Smooth muscle cell (in vitro differentiated cells): ENCODE results near the gene YBEY. TPM values are rescaled to one million over a fixed set of nuclear protein-coding genes. Genes with fewer than 3 reads are reported as not detected.
A peak's percentile ranks its signal among the peaks of the same experiment; 100 is the strongest.

Source experiments
- DNase-seq: peaks from one replicate; lab custom pipeline; 2025; ENCODE audit not compliant: unreplicated experiment; lab: John Stamatoyannopoulos, UW
- H2AFZ ChIP-seq: fragments of 200-600 bp; sonication (generic); 2 replicates; pipeline ENCODE4 v1.6.0; 2016; ENCODE audit warnings: antibody characterized with exemption, low read depth, mild to moderate bottlenecking
- H3F3A ChIP-seq: fragments of 200-600 bp; sonication (generic); 2 replicates; pipeline ENCODE4 v1.6.0; 2017; ENCODE audit warnings: antibody characterized with exemption, low read depth
- H3K27ac ChIP-seq: fragments of 200-600 bp; sonication (generic); 2 replicates; pipeline ENCODE4 v1.5.1; 2016; ENCODE audit warnings: low read depth, mild to moderate bottlenecking
- H3K27me3 ChIP-seq: fragments of 200-600 bp; sonication (generic); 2 replicates; pipeline ENCODE4 v1.6.1; 2016; ENCODE audit warnings: low read depth, mild to moderate bottlenecking
- H3K36me3 ChIP-seq: fragments of 200-600 bp; sonication (generic); 2 replicates; pipeline ENCODE4 v1.5.1; 2016; ENCODE audit warnings: low read depth
- H3K4me1 ChIP-seq: fragments of 200-600 bp; sonication (generic); 2 replicates; pipeline ENCODE4 v1.5.1; 2016; ENCODE audit warnings: low read depth
- H3K4me2 ChIP-seq: fragments of 200-600 bp; sonication (generic); 2 replicates; pipeline ENCODE4 v1.6.0; 2016; ENCODE audit warnings: mild to moderate bottlenecking
- H3K4me3 ChIP-seq: fragments of 200-600 bp; sonication (generic); 2 replicates; pipeline ENCODE4 v1.5.1; 2016; ENCODE audit warnings: mild to moderate bottlenecking
- H3K79me2 ChIP-seq: fragments of 200-600 bp; sonication (generic); 2 replicates; pipeline ENCODE4 v1.6.0; 2016; ENCODE audit warnings: low read depth, mild to moderate bottlenecking
- H3K9ac ChIP-seq: fragments of 200-600 bp; sonication (generic); 2 replicates; pipeline ENCODE4 v1.6.0; 2016; ENCODE audit warnings: low read depth
- H3K9me3 ChIP-seq: fragments of 200-600 bp; sonication (generic); replicated peaks from 2 replicates; pipeline ENCODE4 v1.5.1; 2016; ENCODE audit warnings: low read depth
- H4K20me1 ChIP-seq: fragments of 200-600 bp; sonication (generic); 2 replicates; pipeline ENCODE4 v1.6.0; 2016; ENCODE audit warnings: low read depth
- CTCF ChIP-seq: fragments of 200-600 bp; sonication (generic); IDR thresholded peaks from 2 replicates; pipeline ENCODE4 v1.5.1; 2017; ENCODE audit warnings: borderline replicate concordance, mild to moderate bottlenecking, antibody characterized with exemption; ENCODE audit not compliant: insufficient read depth, poor library complexity, severe bottlenecking
- WGBS: methylation state at CpG from one replicate; pipeline ENCODE4 v1.1.7; 2016; ENCODE audit warnings: low lambda C conversion rate; 5-methylcytosine and 5-hydroxymethylcytosine counted together
- polyA plus RNA-seq: library from polyadenylated mRNA; unstranded; fragments of >200 nt; fragmentation: Nextera tagmentation; extraction: Ambion mirVana; gene quantifications from 2 replicates; pipeline ENCODE4 v1.2.1, GENCODE V29; 2016
- total RNA-seq: library from RNA; depleted of rRNA; stranded (reverse); fragments of >200 nt; gene quantifications from 2 replicates; pipeline ENCODE4 v1.2.3, GENCODE V29; 2014

The YBEY gene
- total and polyA plus RNA-seq, 2 experiments from 2014 or later: 24.1 to 31.1 TPM

GRCh38 chr21:46323227-46323709 lies 37.1 kb downstream of the YBEY start:
- no peaks in the 10 kb centered on the region for H3K9me3 ChIP-seq
- WGBS: under 1% methylated on average over 34 of the region's 34 CpGs
- peaks cover 22% of the 10 kb centered on the region for H3K4me1 ChIP-seq
- H3K9ac ChIP-seq: peak overlapping the region; percentile 28
- TF ChIP-seq CTCF: no peak
- H3F3A ChIP-seq: peaks cover 15% of the 10 kb centered on the region
- peaks cover 53% of the 10 kb centered on the region for H3K79me2 ChIP-seq
- H3K4me3 ChIP-seq: peak overlapping the region; percentile 99
- no peaks in the 10 kb centered on the region for H4K20me1 ChIP-seq
- no peak for DNase-seq
- peak overlapping the region; percentile 64 for H2AFZ ChIP-seq
- peak overlapping the region; percentile 99 for H3K4me2 ChIP-seq
- no peaks in the 10 kb centered on the region for H3K27me3 ChIP-seq
- H3K27ac ChIP-seq: peak overlapping the region; percentile 32
- no peaks in the 10 kb centered on the region for H3K36me3 ChIP-seq

GRCh38 chr21:46323710-46324389 lies 37.7 kb downstream of the YBEY start, which contains the start of the genes C21orf58 and PCNT:
Gene C21orf58, minus strand, starts transcription at chr21:46323870. Its CDS starts 1,132 bp downstream, at chr21:46322738.
Gene PCNT, plus strand, starts transcription at chr21:46324156. Its CDS starts 73 bp downstream, at chr21:46324229.
- H3K36me3 ChIP-seq: no peaks in the 10 kb centered on the region
- H3K4me2 ChIP-seq: peak within 1 kb of the TSS; percentile 99
- peaks cover 59% of the 10 kb centered on the region for H3K79me2 ChIP-seq
- TF ChIP-seq CTCF: no peak
- peak within 1 kb of the TSS; percentile 99 for H3K27ac ChIP-seq
- H3K9ac ChIP-seq: peak within 1 kb of the TSS; percentile 99
- peak; percentile 91 for DNase-seq
- H2AFZ ChIP-seq: peak within 1 kb of the TSS; percentile 98
- no peaks in the 10 kb centered on the region for H3K27me3 ChIP-seq
- H3F3A ChIP-seq: peaks cover 15% of the 10 kb centered on the region
- no peaks in the 10 kb centered on the region for H3K9me3 ChIP-seq
- under 1% methylated on average over 43 of the region's 76 CpGs for WGBS
- no peaks in the 10 kb centered on the region for H4K20me1 ChIP-seq
- H3K4me1 ChIP-seq: peaks cover 22% of the 10 kb centered on the region
- H3K4me3 ChIP-seq: peak within 1 kb of the TSS; percentile 99

- H3K27ac ChIP-seq: peak overlapping the region; percentile 99
- H3K4me2 ChIP-seq: peak overlapping the region; percentile 99
- peak overlapping the region; percentile 98 for H2AFZ ChIP-seq
- WGBS: under 1% methylated on average over 27 of the region's 98 CpGs
- H3K79me2 ChIP-seq: peaks cover 66% of the 10 kb centered on the region
- H3K36me3 ChIP-seq: no peaks in the 10 kb centered on the region
- peaks cover 22% of the 10 kb centered on the region for H3K4me1 ChIP-seq
- H3F3A ChIP-seq: peaks cover 15% of the 10 kb centered on the region
- TF ChIP-seq CTCF: no peak
- H4K20me1 ChIP-seq: no peaks in the 10 kb centered on the region
- H3K27me3 ChIP-seq: no peaks in the 10 kb centered on the region
- H3K9ac ChIP-seq: peak overlapping the region; percentile 99
- H3K4me3 ChIP-seq: peak overlapping the region; percentile 99
- H3K9me3 ChIP-seq: no peaks in the 10 kb centered on the region
- DNase-seq: peak; percentile 81
Measured at GRCh38 chr21:46324390-46325072, 38.4 kb downstream of the YBEY start.
